MM.1S (cell line): ENCODE measurements around the gene MYH7.

Experiments
- DNase-seq: peaks from one replicate; pipeline ENCODE4 v3.0.0-alpha.2; 2015
- H2AFZ ChIP-seq: fragments of 300-600 bp; sonication (generic); 2 replicates; pipeline ENCODE4 v1.6.0; 2016; ENCODE audit warnings: antibody characterized with exemption, low read length
- H3F3A ChIP-seq: fragments of 300-600 bp; sonication (generic); 2 replicates; pipeline ENCODE4 v1.6.1; 2016; ENCODE audit warnings: mild to moderate bottlenecking, antibody characterized with exemption, low read length, moderate library complexity, mixed read lengths; ENCODE audit not compliant: insufficient read depth
- H3K27ac ChIP-seq: fragments of 300-600 bp; sonication (generic); 2 replicates; pipeline ENCODE4 v1.5.1; 2016; ENCODE audit warnings: mild to moderate bottlenecking, low read length
- H3K27me3 ChIP-seq: fragments of 300-600 bp; sonication (generic); replicated peaks from 2 replicates; pipeline ENCODE4 v1.6.0; 2016; ENCODE audit warnings: low read length; ENCODE audit not compliant: insufficient read depth
- H3K36me3 ChIP-seq: fragments of 300-600 bp; sonication (generic); replicated peaks from 2 replicates; pipeline ENCODE4 v1.6.1; 2016; ENCODE audit warnings: mild to moderate bottlenecking, low read length, mixed read lengths; ENCODE audit not compliant: insufficient read depth
- H3K4me1 ChIP-seq: fragments of 300-600 bp; sonication (generic); 2 replicates; pipeline ENCODE4 v1.6.1; 2016; ENCODE audit warnings: low read length, mixed read lengths
- H3K4me2 ChIP-seq: fragments of 300-600 bp; sonication (generic); 2 replicates; pipeline ENCODE4 v1.6.0; 2016; ENCODE audit warnings: low read depth, low read length
- H3K4me3 ChIP-seq: fragments of 300-600 bp; sonication (generic); 2 replicates; pipeline ENCODE4 v1.5.1; 2016; ENCODE audit warnings: low read length, mixed read lengths
- H3K79me2 ChIP-seq: fragments of 300-600 bp; sonication (generic); 2 replicates; pipeline ENCODE4 v1.6.1; 2016; ENCODE audit warnings: mixed run types, low read length, mixed read lengths
- H3K9ac ChIP-seq: fragments of 300-600 bp; sonication (generic); 2 replicates; pipeline ENCODE4 v1.6.1; 2016; ENCODE audit warnings: low read length, mixed read lengths
- H3K9me2 ChIP-seq: fragments of 300-600 bp; sonication (generic); replicated peaks from 2 replicates; pipeline ENCODE4 v1.6.1; 2016; ENCODE audit warnings: mild to moderate bottlenecking, low read length, mixed read lengths; ENCODE audit not compliant: insufficient read depth
- H3K9me3 ChIP-seq: fragments of 300-600 bp; sonication (generic); replicated peaks from 2 replicates; pipeline ENCODE4 v1.6.1; 2016; ENCODE audit warnings: mild to moderate bottlenecking, low read length, mixed read lengths; ENCODE audit not compliant: insufficient read depth
- H4K20me1 ChIP-seq: fragments of 300-600 bp; sonication (generic); 2 replicates; pipeline ENCODE4 v1.6.1; 2016; ENCODE audit warnings: mild to moderate bottlenecking, low read length, moderate library complexity, mixed read lengths; ENCODE audit not compliant: insufficient read depth
- CTCF ChIP-seq: fragments of 300-600 bp; sonication (generic); IDR thresholded peaks from 2 replicates; pipeline ENCODE4 v1.5.1; 2016; ENCODE audit warnings: antibody characterized with exemption, low read length, mixed read lengths
- EZH2 ChIP-seq: fragments of 300-600 bp; sonication (generic); optimal IDR thresholded peaks from 2 replicates; pipeline ENCODE3; 2017; ENCODE audit warnings: low read depth, mild to moderate bottlenecking, antibody characterized with exemption, low read length, mixed read lengths
- EZH2phosphoT487 ChIP-seq: fragments of 300-600 bp; sonication (generic); IDR thresholded peaks from 2 replicates; pipeline ENCODE4 v1.6.1; 2018; ENCODE audit warnings: antibody characterized with exemption, low read length

Gene MYH7

GRCh38 chr14:23405096-23405495 lies 30.4 kb downstream of the MYH7 start:
- H3K9me3 ChIP-seq: no peaks in the 10 kb centered on the region
- TF ChIP-seq EZH2 (no peak), EZH2phosphoT487 (no peak), CTCF (no peak)
- H3F3A ChIP-seq: no peaks in the 10 kb centered on the region
- H4K20me1 ChIP-seq: no peaks in the 10 kb centered on the region
- no peak for DNase-seq
- H3K36me3 ChIP-seq: no peaks in the 10 kb centered on the region
- H3K4me1 ChIP-seq: no peaks in the 10 kb centered on the region
- no peak overlapping the region for H3K27ac ChIP-seq
- H2AFZ ChIP-seq: no peak overlapping the region
- H3K27me3 ChIP-seq: peaks cover 26% of the 10 kb centered on the region
- H3K4me2 ChIP-seq: no peak overlapping the region
- H3K79me2 ChIP-seq: no peaks in the 10 kb centered on the region
- no peak overlapping the region for H3K9ac ChIP-seq
- no peaks in the 10 kb centered on the region for H3K9me2 ChIP-seq
- H3K4me3 ChIP-seq: no peak overlapping the region

- H3F3A ChIP-seq: no peaks in the 10 kb centered on the region
- TF ChIP-seq EZH2 (no peak), EZH2phosphoT487 (no peak), CTCF (no peak)
- no peak overlapping the region for H2AFZ ChIP-seq
- no peaks in the 10 kb centered on the region for H3K4me1 ChIP-seq
- no peaks in the 10 kb centered on the region for H4K20me1 ChIP-seq
- H3K9me3 ChIP-seq: no peaks in the 10 kb centered on the region
- no peak overlapping the region for H3K9ac ChIP-seq
- H3K79me2 ChIP-seq: no peaks in the 10 kb centered on the region
- no peaks in the 10 kb centered on the region for H3K36me3 ChIP-seq
- no peak overlapping the region for H3K4me3 ChIP-seq
- peaks cover 26% of the 10 kb centered on the region for H3K27me3 ChIP-seq
- H3K9me2 ChIP-seq: no peaks in the 10 kb centered on the region
- DNase-seq: no peak
- no peak overlapping the region for H3K27ac ChIP-seq
- no peak overlapping the region for H3K4me2 ChIP-seq
Observed at GRCh38 chr14:23404331-23404900, 31.0 kb downstream of the MYH7 start.

- Histone ChIP-seq H3F3A (no peaks in the 10 kb centered on the region), H4K20me1 (no peaks in the 10 kb centered on the region), H3K27ac (no peak overlapping the region), H3K9me3 (no peaks in the 10 kb centered on the region), H3K27me3 (peaks cover 26% of the 10 kb centered on the region), H2AFZ (no peak overlapping the region), H3K9me2 (no peaks in the 10 kb centered on the region), H3K4me1 (no peaks in the 10 kb centered on the region), H3K9ac (no peak overlapping the region), H3K4me3 (no peak overlapping the region), H3K36me3 (no peaks in the 10 kb centered on the region), H3K79me2 (no peaks in the 10 kb centered on the region), H3K4me2 (no peak overlapping the region)
- no peak for DNase-seq
- TF ChIP-seq EZH2: no peak
- no peak for TF ChIP-seq EZH2phosphoT487
- TF ChIP-seq CTCF: no peak
Observed at GRCh38 chr14:23403908-23404307, 31.6 kb downstream of the MYH7 start.

- H3K4me1 ChIP-seq: no peaks in the 10 kb centered on the region
- H3K9ac ChIP-seq: no peak overlapping the region
- no peak overlapping the region for H3K4me3 ChIP-seq
- no peaks in the 10 kb centered on the region for H3K9me3 ChIP-seq
- no peak for DNase-seq
- H3F3A ChIP-seq: no peaks in the 10 kb centered on the region
- no peaks in the 10 kb centered on the region for H3K9me2 ChIP-seq
- TF ChIP-seq EZH2 (no peak), EZH2phosphoT487 (no peak), CTCF (no peak)
- no peak overlapping the region for H3K4me2 ChIP-seq
- H3K27me3 ChIP-seq: peaks cover 20% of the 10 kb centered on the region
- no peaks in the 10 kb centered on the region for H3K36me3 ChIP-seq
- H4K20me1 ChIP-seq: no peaks in the 10 kb centered on the region
- no peak overlapping the region for H2AFZ ChIP-seq
- no peak overlapping the region for H3K27ac ChIP-seq
- no peaks in the 10 kb centered on the region for H3K79me2 ChIP-seq
Observed at GRCh38 chr14:23403139-23403438, 32.4 kb downstream of the MYH7 start.
